OCI-LY3 (cell line): ENCODE results near the gene PNLDC1.

Experiments used
- H2AFZ ChIP-seq: fragments of 200-600, 300-600 bp; shearing (Covaris generic); 2 replicates; pipeline ENCODE4 v1.6.0; 2014; ENCODE audit warnings: antibody characterized with exemption, low read depth, low read length
- H3K27ac ChIP-seq: fragments of 200-600, 300-600 bp; sonication (generic); 2 replicates; pipeline ENCODE4 v1.5.1; 2014; ENCODE audit warnings: mild to moderate bottlenecking, low read length, moderate library complexity, mixed read lengths
- H3K27me3 ChIP-seq: fragments of 200-600, 300-600 bp; sonication (generic); 2 replicates; pipeline ENCODE4 v1.6.1; 2014; ENCODE audit warnings: low read depth, low read length, mixed read lengths
- H3K36me3 ChIP-seq: fragments of 200-600, 300-600 bp; sonication (generic); replicated peaks from 2 replicates; pipeline ENCODE3; 2014; ENCODE audit warnings: low read depth, low read length, mixed read lengths
- H3K4me1 ChIP-seq: fragments of 300-600, 200-600 bp; sonication (generic); 2 replicates; pipeline ENCODE4 v1.6.1; 2014; ENCODE audit warnings: low read length, mixed read lengths
- H3K4me2 ChIP-seq: fragments of 200-600, 300-600 bp; sonication (generic); 2 replicates; pipeline ENCODE4 v1.6.1; 2014; ENCODE audit warnings: low read length, mixed read lengths
- H3K4me3 ChIP-seq: fragments of 300-600, 200-600 bp; sonication (generic); 2 replicates; pipeline ENCODE4 v1.5.1; 2014; ENCODE audit warnings: antibody characterized with exemption, mild to moderate bottlenecking, low read length, moderate library complexity
- H3K79me2 ChIP-seq: fragments of 300-600, 200-600 bp; shearing (Covaris generic); 2 replicates; pipeline ENCODE4 v1.6.1; 2014; ENCODE audit warnings: mild to moderate bottlenecking, low read length, mixed read lengths
- H3K9ac ChIP-seq: fragments of 300-600, 200-600 bp; shearing (Covaris generic); 2 replicates; pipeline ENCODE4 v1.6.0; 2014; ENCODE audit warnings: mild to moderate bottlenecking, low read length, moderate library complexity
- H3K9me3 ChIP-seq: fragments of 200-600, 300-600 bp; shearing (Covaris generic); 2 replicates; pipeline ENCODE4 v1.6.1; 2014; ENCODE audit warnings: low read length, mixed read lengths; ENCODE audit not compliant: insufficient read depth
- H4K20me1 ChIP-seq: fragments of 200-600, 300-600 bp; sonication (generic); 2 replicates; pipeline ENCODE4 v1.6.1; 2016; ENCODE audit warnings: low read length, mixed read lengths; ENCODE audit not compliant: insufficient read depth
- EZH2phosphoT487 ChIP-seq: fragments of 200-600 bp; shearing (Covaris generic); IDR thresholded peaks from 2 replicates; pipeline ENCODE4 v1.6.1; 2018; ENCODE audit warnings: antibody characterized with exemption, mixed run types, low read depth
- TF ChIP-seq, protein P1 (sequence below): fragments of 200-600, 300-600 bp; sonication (generic); IDR thresholded peaks from 2 replicates; pipeline ENCODE4 v1.5.1; 2014; ENCODE audit warnings: antibody characterized with exemption, low read length, low read depth

PNLDC1 gene

GRCh38 chr6:159817951-159818739, 18.1 kb downstream of the PNLDC1 start:
- H3K27ac ChIP-seq = no peak overlapping the region
- H3K9me3 ChIP-seq = no peaks in the 10 kb centered on the region
- TF ChIP-seq EZH2phosphoT487 = no peak
- TF ChIP-seq, protein P1, sequence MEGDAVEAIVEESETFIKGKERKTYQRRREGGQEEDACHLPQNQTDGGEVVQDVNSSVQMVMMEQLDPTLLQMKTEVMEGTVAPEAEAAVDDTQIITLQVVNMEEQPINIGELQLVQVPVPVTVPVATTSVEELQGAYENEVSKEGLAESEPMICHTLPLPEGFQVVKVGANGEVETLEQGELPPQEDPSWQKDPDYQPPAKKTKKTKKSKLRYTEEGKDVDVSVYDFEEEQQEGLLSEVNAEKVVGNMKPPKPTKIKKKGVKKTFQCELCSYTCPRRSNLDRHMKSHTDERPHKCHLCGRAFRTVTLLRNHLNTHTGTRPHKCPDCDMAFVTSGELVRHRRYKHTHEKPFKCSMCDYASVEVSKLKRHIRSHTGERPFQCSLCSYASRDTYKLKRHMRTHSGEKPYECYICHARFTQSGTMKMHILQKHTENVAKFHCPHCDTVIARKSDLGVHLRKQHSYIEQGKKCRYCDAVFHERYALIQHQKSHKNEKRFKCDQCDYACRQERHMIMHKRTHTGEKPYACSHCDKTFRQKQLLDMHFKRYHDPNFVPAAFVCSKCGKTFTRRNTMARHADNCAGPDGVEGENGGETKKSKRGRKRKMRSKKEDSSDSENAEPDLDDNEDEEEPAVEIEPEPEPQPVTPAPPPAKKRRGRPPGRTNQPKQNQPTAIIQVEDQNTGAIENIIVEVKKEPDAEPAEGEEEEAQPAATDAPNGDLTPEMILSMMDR = no peak
- no peak overlapping the region for H3K9ac ChIP-seq
- no peaks in the 10 kb centered on the region for H3K79me2 ChIP-seq
- H3K4me3 ChIP-seq = no peak overlapping the region
- H3K36me3 ChIP-seq = no peaks in the 10 kb centered on the region
- no peaks in the 10 kb centered on the region for H4K20me1 ChIP-seq
- no peaks in the 10 kb centered on the region for H3K4me1 ChIP-seq
- H2AFZ ChIP-seq = no peak overlapping the region
- H3K4me2 ChIP-seq = no peak overlapping the region
- H3K27me3 ChIP-seq = no peaks in the 10 kb centered on the region

GRCh38 chr6:159819098-159819497, 19.0 kb downstream of the PNLDC1 start:
- TF ChIP-seq EZH2phosphoT487 = no peak
- TF ChIP-seq, protein P1 = no peak
- Histone ChIP-seq H3K27me3 (no peaks in the 10 kb centered on the region), H3K9ac (no peak overlapping the region)

GRCh38 chr6:159819932-159820640, 20.0 kb downstream of the PNLDC1 start:
- Histone ChIP-seq H3K9me3 (no peaks in the 10 kb centered on the region), H3K4me3 (no peak overlapping the region), H3K9ac (no peak overlapping the region), H3K4me1 (no peaks in the 10 kb centered on the region), H3K4me2 (no peak overlapping the region), H2AFZ (no peak overlapping the region), H3K79me2 (no peaks in the 10 kb centered on the region), H3K27ac (no peak overlapping the region), H3K27me3 (no peaks in the 10 kb centered on the region), H3K36me3 (no peaks in the 10 kb centered on the region), H4K20me1 (no peaks in the 10 kb centered on the region)
- TF ChIP-seq EZH2phosphoT487 = no peak
- TF ChIP-seq, protein P1 = no peak

More at GRCh38 chr6:159819098-159819497, 19.0 kb downstream of the PNLDC1 start:
- H2AFZ ChIP-seq = no peak overlapping the region
- H3K4me1 ChIP-seq = no peaks in the 10 kb centered on the region
- no peak overlapping the region for H3K27ac ChIP-seq
- H3K4me3 ChIP-seq = no peak overlapping the region
- no peaks in the 10 kb centered on the region for H4K20me1 ChIP-seq
- no peaks in the 10 kb centered on the region for H3K9me3 ChIP-seq
- no peaks in the 10 kb centered on the region for H3K36me3 ChIP-seq
- no peak overlapping the region for H3K4me2 ChIP-seq
- no peaks in the 10 kb centered on the region for H3K79me2 ChIP-seq

DNA sequence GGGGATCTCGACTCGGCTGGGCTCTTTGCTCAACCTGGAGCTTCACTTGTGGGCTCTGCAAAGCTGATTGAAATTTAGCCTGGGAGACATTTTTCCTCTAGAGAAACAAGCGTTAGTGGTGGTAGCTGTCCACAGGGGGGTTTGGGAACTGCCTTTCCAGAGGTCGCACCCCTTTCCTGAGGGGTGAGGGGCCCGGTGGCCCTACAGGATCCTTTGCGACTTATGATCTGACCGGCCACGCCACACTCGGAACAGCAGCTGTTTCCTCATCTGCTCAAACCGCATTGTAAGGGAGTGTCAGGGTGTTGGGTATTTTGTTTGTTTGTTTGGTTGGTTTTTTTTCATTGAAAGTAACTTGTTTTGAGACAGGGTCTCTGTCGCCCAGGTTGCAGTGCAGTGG, 21.0 kb downstream of the PNLDC1 start:
- Histone ChIP-seq H3K27me3 (no peaks in the 10 kb centered on the region), H3K4me1 (no peaks in the 10 kb centered on the region), H3K36me3 (no peaks in the 10 kb centered on the region), H3K9me3 (no peaks in the 10 kb centered on the region), H3K79me2 (no peaks in the 10 kb centered on the region), H3K4me2 (no peak overlapping the region), H2AFZ (no peak overlapping the region), H4K20me1 (no peaks in the 10 kb centered on the region), H3K4me3 (no peak overlapping the region), H3K9ac (no peak overlapping the region), H3K27ac (no peak overlapping the region)
- TF ChIP-seq, protein P1 = no peak
- TF ChIP-seq EZH2phosphoT487 = no peak
